Endothelial cell of umbilical vein (primary cell): Measurements from ENCODE around the gene ADARB2. TPM values are rescaled to one million over a fixed set of nuclear protein-coding genes. Genes with fewer than 3 reads are reported as not detected.

Source experiments
- BruUV-seq: library from RNA; stranded (reverse); fragments of 400-500 nt; replicated peaks from 2 replicates; lab custom pipeline; 2021; lab: Mats Ljungman, UMichigan
- CTCF ChIA-PET: fragments of 300-600, 350-600 bp; sonication (Branson Sonifier 250); formaldehyde crosslinking; loops from one replicate; lab custom pipeline; 2021; ENCODE audit warnings: antibody characterized with exemption, inconsistent platforms; lab: Charles Lee
- POLR2A ChIA-PET: fragments of 300-600, 350-600 bp; sonication (Branson Sonifier 250); formaldehyde crosslinking; loops from one replicate; lab custom pipeline; 2021; ENCODE audit warnings: antibody characterized with exemption, inconsistent platforms; lab: Charles Lee
- DNase-seq: peaks from one replicate; pipeline ENCODE4 v3.0.0-alpha.2; 2011; ENCODE audit warnings: low read depth, low spot score
- FAIRE-seq: peaks from 2 replicates; lab custom pipeline; 2011; peaks lifted over from hg19 to GRCh38; lab: Jason Lieb, UNC
- H2AFZ ChIP-seq: 2 replicates; pipeline ENCODE4 v1.6.0; 2012; ENCODE audit warnings: low read depth, low read length, control low read depth, inconsistent platforms
- H3K27ac ChIP-seq: 2 replicates; pipeline ENCODE4 v1.5.1; 2011; ENCODE audit warnings: low read depth, mild to moderate bottlenecking, control low read depth, low read length, moderate library complexity; ENCODE audit not compliant: insufficient read depth
- H3K27me3 ChIP-seq, 2 experiments: 2 replicates each; pipeline versions ENCODE4 v1.6.0 to v1.6.1; 2011; ENCODE audit warnings: low read length in 2 of 2, mixed read lengths in 1 of 2; ENCODE audit not compliant: control insufficient read depth in 2 of 2, insufficient read depth in 2 of 2
- H3K36me3 ChIP-seq, 2 experiments: 2 replicates in 1 of 2; 3 replicates in 1 of 2; pipeline ENCODE4 v1.5.1; 2011; ENCODE audit warnings: low read length in 2 of 2, mild to moderate bottlenecking in 1 of 2, moderate library complexity in 1 of 2; ENCODE audit not compliant: control insufficient read depth in 2 of 2, insufficient read depth in 2 of 2; ENCODE audit errors: extremely low read depth in 1 of 2
- H3K4me1 ChIP-seq: 3 replicates; pipeline ENCODE4 v1.5.1; 2011; ENCODE audit warnings: mild to moderate bottlenecking, low read length; ENCODE audit not compliant: control insufficient read depth, insufficient read depth; ENCODE audit errors: extremely low read depth
- H3K4me2 ChIP-seq: 2 replicates; pipeline ENCODE4 v1.6.1; 2011; ENCODE audit warnings: low read length, control low read depth, mixed read lengths; ENCODE audit not compliant: insufficient read depth
- H3K4me3 ChIP-seq, 3 experiments: fragments of 200-600 bp in 1 of 3; sonication (generic), shearing (Covaris generic) in 1 of 3; replicated peaks in 1 of 3; 2 replicates each; pipeline ENCODE4 v1.5.1; 2011 to 2016; ENCODE audit warnings: control low read depth in 3 of 3, low read length in 3 of 3, mild to moderate bottlenecking in 2 of 3, inconsistent platforms in 1 of 3, low read depth in 1 of 3, moderate library complexity in 1 of 3; ENCODE audit not compliant: insufficient read depth in 1 of 3
- H3K79me2 ChIP-seq: 2 replicates; pipeline ENCODE4 v1.6.0; 2012; ENCODE audit warnings: low read length, inconsistent platforms; ENCODE audit not compliant: control insufficient read depth, insufficient read depth
- H3K9ac ChIP-seq: replicated peaks from 2 replicates; pipeline ENCODE3; 2011; ENCODE audit warnings: low read length, control low read depth; ENCODE audit not compliant: insufficient read depth; ENCODE audit errors: extremely low read depth
- H3K9me1 ChIP-seq: replicated peaks from 3 replicates; pipeline ENCODE4 v1.6.0; 2011; ENCODE audit warnings: mild to moderate bottlenecking, low read length; ENCODE audit not compliant: control insufficient read depth, insufficient read depth; ENCODE audit errors: extremely low read depth
- H3K9me3 ChIP-seq: replicated peaks from 2 replicates; pipeline ENCODE4 v1.5.1; 2012; ENCODE audit warnings: low read length, inconsistent platforms; ENCODE audit not compliant: control insufficient read depth, insufficient read depth
- H4K20me1 ChIP-seq: replicated peaks from 2 replicates; pipeline ENCODE3; 2011; ENCODE audit warnings: mild to moderate bottlenecking, low read length; ENCODE audit not compliant: control insufficient read depth, insufficient read depth; ENCODE audit errors: extremely low read depth
- EZH2 ChIP-seq: IDR thresholded peaks from 2 replicates; pipeline ENCODE4 v1.6.1; 2012; ENCODE audit warnings: borderline replicate concordance, low read depth, mild to moderate bottlenecking, moderate library complexity, low read length, inconsistent platforms; ENCODE audit not compliant: severe bottlenecking
- FOS ChIP-seq: IDR thresholded peaks from 2 replicates; pipeline ENCODE4 v1.6.1; 2011; ENCODE audit warnings: mild to moderate bottlenecking, low read length, moderate library complexity, borderline replicate concordance; ENCODE audit not compliant: insufficient read depth
- GATA2 ChIP-seq: IDR thresholded peaks from 2 replicates; pipeline ENCODE4 v1.7.0; 2011; ENCODE audit warnings: low read depth, mild to moderate bottlenecking, moderate library complexity, mixed read lengths, low read length; ENCODE audit not compliant: insufficient read length, insufficient read depth
- JUN ChIP-seq: IDR thresholded peaks from 2 replicates; pipeline ENCODE4 v1.6.1; 2011; ENCODE audit warnings: borderline replicate concordance, low read depth; ENCODE audit not compliant: insufficient read length, insufficient read depth
- MYC ChIP-seq: IDR thresholded peaks from one replicate; pipeline ENCODE4 v1.6.1; 2011; ENCODE audit warnings: mild to moderate bottlenecking, low read depth, low read length
- POLR2A ChIP-seq: IDR thresholded peaks from 2 replicates; pipeline ENCODE4 v1.6.1; 2012; ENCODE audit warnings: low read depth, mild to moderate bottlenecking, control low read depth, low read length
- POLR2AphosphoS5 ChIP-seq: IDR thresholded peaks from 2 replicates; pipeline ENCODE4 v1.6.1; 2012; ENCODE audit warnings: low read depth, mild to moderate bottlenecking, control low read depth, low read length, moderate library complexity; ENCODE audit not compliant: insufficient read depth
- dilution Hi-C: fragments of 300-500 bp; cut with MboI; formaldehyde crosslinking; loops from one replicate; pipeline ENCODE4 v1.15.0; 2019; ENCODE audit warnings: low sequenced_read_pairs; ENCODE audit not compliant: extremely low pct_ligation_motif_present
- intact Hi-C: fragments of 100-400 bp; cut with micrococcal nuclease; formaldehyde crosslinking; loops from one replicate; pipeline ENCODE4 v1.10.0; 2022
- polyA plus RNA-seq, 4 experiments: library from polyadenylated mRNA; depleted of rRNA in 3 of 4; stranded (reverse) in 3 of 4; unstranded in 1 of 4; fragments of >200 nt; gene quantifications; 2 replicates each; pipeline versions ENCODE4 v1.2.1 to v1.2.3, GENCODE V29; 2011 to 2012; ENCODE audit warnings: missing spikeins in 1 of 4
- total RNA-seq: library from RNA; stranded (reverse); gene quantifications from 2 replicates; pipeline ENCODE4 v1.2.3, GENCODE V29; 2021
- TF ChIP-seq, protein P1 (sequence below): IDR thresholded peaks from 2 replicates; pipeline ENCODE4 v1.6.1; 2011; ENCODE audit not compliant: insufficient read depth, insufficient read length

Gene ADARB2
- total and polyA plus RNA-seq, 2 donors (not counting 3 experiments of a cell fraction or from before 2014, with no cell fraction given), result not detected

DNA sequence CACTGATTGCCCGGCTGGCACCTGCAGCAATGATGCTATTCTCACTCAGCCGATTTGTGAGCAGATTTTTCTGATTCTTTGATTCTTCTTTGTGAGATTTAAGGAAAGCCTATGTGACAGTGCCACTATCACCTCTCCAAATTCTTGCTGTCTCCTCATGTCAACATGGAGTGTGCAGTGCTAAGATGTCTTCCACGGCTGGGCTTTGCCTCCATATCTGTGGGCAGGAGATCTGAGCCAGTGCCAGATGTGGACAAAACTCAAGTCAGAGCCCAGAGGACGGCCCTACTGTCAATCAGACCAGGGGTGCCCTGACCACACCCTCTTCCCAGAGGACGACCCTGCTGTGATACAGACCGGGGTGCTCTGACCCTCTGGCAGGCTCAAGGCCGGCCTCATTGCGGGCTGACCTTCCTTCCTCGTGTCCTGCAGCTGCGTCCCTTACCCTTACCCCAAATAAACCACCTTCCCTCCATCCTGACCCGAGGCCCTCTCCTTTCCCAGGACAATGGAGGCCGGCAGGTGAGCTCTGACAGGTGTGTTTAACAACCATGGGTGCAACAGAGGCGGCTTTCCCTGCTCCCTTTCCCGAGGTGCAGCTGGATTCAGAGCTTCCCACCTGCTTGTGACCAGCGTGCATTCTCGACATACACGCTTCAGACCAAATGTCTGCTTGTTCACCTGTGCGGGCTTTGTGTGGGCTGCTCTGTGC lies 221.4 kb downstream of the ADARB2 start:
- FAIRE-seq (no peak), DNase-seq (no peak)
- intact Hi-C loops, result no loop called here
- Histone ChIP-seq H3K9ac (no peak overlapping the region), H3K27me3 (no peaks in the 10 kb centered on the region), H3K79me2 (no peaks in the 10 kb centered on the region), H3K4me2 (no peak overlapping the region), H3K9me1 (no peaks in the 10 kb centered on the region), H3K27ac (no peak overlapping the region), H4K20me1 (no peaks in the 10 kb centered on the region), H3K4me3 (no peak overlapping the region), H3K9me3 (peaks cover 21% of the 10 kb centered on the region), H3K4me1 (no peaks in the 10 kb centered on the region), H3K36me3 (no peaks in the 10 kb centered on the region), H2AFZ (no peak overlapping the region)
- ChIA-PET POLR2A (no interaction called here), CTCF (no interaction called here)
- TF ChIP-seq, protein P1, sequence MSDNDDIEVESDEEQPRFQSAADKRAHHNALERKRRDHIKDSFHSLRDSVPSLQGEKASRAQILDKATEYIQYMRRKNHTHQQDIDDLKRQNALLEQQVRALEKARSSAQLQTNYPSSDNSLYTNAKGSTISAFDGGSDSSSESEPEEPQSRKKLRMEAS, result no peak
- TF ChIP-seq JUN (no peak), FOS (no peak)
- BruUV-seq, result no TSS peak
- dilution Hi-C loops, result no loop called here

DNA sequence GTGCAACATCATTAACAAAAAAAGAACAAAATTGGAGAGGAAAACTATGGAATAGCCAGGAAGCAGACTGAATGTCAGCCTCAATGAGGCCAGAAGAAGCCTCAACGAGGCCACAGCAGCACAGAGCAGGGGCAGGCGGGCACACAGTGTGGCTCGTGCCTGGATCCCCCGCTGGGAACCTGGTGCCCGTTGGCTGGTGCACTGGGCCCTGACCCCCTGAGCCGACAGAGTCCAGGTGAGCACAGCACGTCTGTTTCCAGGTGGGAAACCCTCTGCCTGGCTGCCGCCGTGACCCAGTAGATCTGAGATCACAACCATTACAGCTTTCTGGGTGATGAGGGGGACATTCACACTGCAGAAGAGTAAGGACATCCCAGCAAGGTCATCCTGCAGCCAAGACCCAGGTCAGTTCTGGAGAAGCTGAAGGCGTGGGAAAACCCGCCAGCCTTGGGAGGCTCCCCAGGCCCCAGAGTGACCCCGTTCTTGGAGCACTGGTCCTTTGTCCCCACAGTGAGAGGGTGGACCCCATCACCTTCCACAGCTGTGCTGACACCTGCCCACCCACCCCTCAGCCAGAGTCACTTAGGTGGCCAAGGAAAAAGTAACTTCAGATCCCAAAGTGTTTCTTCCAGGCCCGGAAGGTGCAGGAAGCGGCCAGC lies 222.1 kb downstream of the ADARB2 start:
- H3K27ac ChIP-seq, result no peak overlapping the region
- no peak overlapping the region for H3K9ac ChIP-seq
- CTCF ChIA-PET, result no interaction called here
- POLR2A ChIA-PET, result no interaction called here
- intact Hi-C loops (no loop called here), dilution Hi-C loops (no loop called here)
- no peaks in the 10 kb centered on the region for H3K79me2 ChIP-seq
- H3K9me1 ChIP-seq, result no peaks in the 10 kb centered on the region
- H3K4me2 ChIP-seq, result no peak overlapping the region
- DNase-seq (no peak), FAIRE-seq (no peak)
- TF ChIP-seq JUN (no peak), POLR2A (no peak), FOS (no peak), POLR2AphosphoS5 (no peak), MYC (no peak), EZH2 (no peak), GATA2 (no peak)
- TF ChIP-seq, protein P1, result no peak
- no peak overlapping the region for H2AFZ ChIP-seq
- BruUV-seq, result no TSS peak
- H3K27me3 ChIP-seq, result no peaks in the 10 kb centered on the region
- H3K9me3 ChIP-seq, result peaks cover 21% of the 10 kb centered on the region
- H3K36me3 ChIP-seq, result no peaks in the 10 kb centered on the region
- no peaks in the 10 kb centered on the region for H3K4me1 ChIP-seq
- no peak overlapping the region for H3K4me3 ChIP-seq
- no peaks in the 10 kb centered on the region for H4K20me1 ChIP-seq
